H9 (cell line): Measurements from ENCODE around the gene TCEA2. TPM values are rescaled to one million over a fixed set of nuclear protein-coding genes. Genes with fewer than 3 reads are reported as not detected.

ENCODE experiments used
- DNase-seq: peaks from one replicate; pipeline ENCODE4 v3.0.0-alpha.2; 2017
- H2AFZ ChIP-seq: one replicate; pipeline ENCODE4 v1.6.1; 2013; ENCODE audit warnings: mild to moderate bottlenecking, low read length, control low read depth, moderate library complexity
- H2AK5ac ChIP-seq: 2 replicates; pipeline ENCODE4 v1.6.1; 2013; ENCODE audit warnings: low read length, control low read depth, mixed read lengths; ENCODE audit not compliant: insufficient read length
- H2BK120ac ChIP-seq: one replicate; pipeline ENCODE4 v1.6.1; 2013; ENCODE audit warnings: low read depth, mild to moderate bottlenecking, low read length, control low read depth, inconsistent platforms; ENCODE audit not compliant: poor library complexity, severe bottlenecking
- H2BK12ac ChIP-seq: 2 replicates; pipeline ENCODE4 v1.6.1; 2013; ENCODE audit warnings: low read length, control low read depth, mixed read lengths, low read depth; ENCODE audit not compliant: insufficient read length
- H2BK15ac ChIP-seq: 2 replicates; pipeline ENCODE4 v1.6.1; 2013; ENCODE audit warnings: low read depth, low read length, control low read depth
- H2BK20ac ChIP-seq: one replicate; pipeline ENCODE4 v1.6.1; 2013; ENCODE audit warnings: low read depth, mild to moderate bottlenecking, low read length, control low read depth, inconsistent platforms; ENCODE audit not compliant: poor library complexity, severe bottlenecking
- H2BK5ac ChIP-seq: 2 replicates; pipeline ENCODE4 v1.6.1; 2013; ENCODE audit warnings: low read length, control low read depth, mixed read lengths; ENCODE audit not compliant: insufficient read length
- H3K14ac ChIP-seq: 2 replicates; pipeline ENCODE4 v1.6.1; 2013; ENCODE audit warnings: low read length, control low read depth; ENCODE audit not compliant: insufficient read depth
- H3K18ac ChIP-seq: 2 replicates; pipeline ENCODE4 v1.6.1; 2013; ENCODE audit warnings: low read depth, mild to moderate bottlenecking, mixed read lengths, low read length, control low read depth; ENCODE audit not compliant: insufficient read length
- H3K23ac ChIP-seq: 2 replicates; pipeline ENCODE4 v1.6.1; 2013; ENCODE audit warnings: low read length, control low read depth, mixed read lengths, low read depth; ENCODE audit not compliant: insufficient read length
- H3K23me2 ChIP-seq: 2 replicates; pipeline ENCODE4 v1.6.1; 2013; ENCODE audit warnings: low read depth, mild to moderate bottlenecking, mixed read lengths, low read length, control low read depth; ENCODE audit not compliant: insufficient read length, poor library complexity, severe bottlenecking
- H3K27ac ChIP-seq: 2 replicates; pipeline ENCODE4 v1.5.1; 2013; ENCODE audit warnings: low read length, control low read depth, mixed read lengths, low read depth; ENCODE audit not compliant: insufficient read length
- H3K27me3 ChIP-seq: 2 replicates; pipeline ENCODE4 v1.6.1; 2013; ENCODE audit warnings: low read length, control low read depth, inconsistent platforms; ENCODE audit not compliant: insufficient read depth
- H3K4ac ChIP-seq: 2 replicates; pipeline ENCODE4 v1.6.1; 2013; ENCODE audit warnings: low read depth, mild to moderate bottlenecking, control low read depth, inconsistent platforms, low read length, moderate library complexity
- H3K4me1 ChIP-seq: 2 replicates; pipeline ENCODE4 v1.6.1; 2013; ENCODE audit warnings: low read length, control low read depth, inconsistent platforms; ENCODE audit not compliant: insufficient read depth
- H3K4me2 ChIP-seq: 2 replicates; pipeline ENCODE4 v1.6.1; 2013; ENCODE audit warnings: low read length, control low read depth, mixed read lengths; ENCODE audit not compliant: insufficient read length, insufficient read depth
- H3K56ac ChIP-seq: 2 replicates; pipeline ENCODE4 v1.6.1; 2013; ENCODE audit warnings: low read depth, mild to moderate bottlenecking, mixed read lengths, low read length, control low read depth; ENCODE audit not compliant: insufficient read length
- H3K79me1 ChIP-seq: 2 replicates; pipeline ENCODE4 v1.6.1; 2013; ENCODE audit warnings: low read depth, mild to moderate bottlenecking, moderate library complexity, low read length, control low read depth, inconsistent platforms; ENCODE audit not compliant: insufficient read depth, poor library complexity, severe bottlenecking
- H3K79me2 ChIP-seq: 2 replicates; pipeline ENCODE4 v1.6.1; 2013; ENCODE audit warnings: low read length, control low read depth, inconsistent platforms; ENCODE audit not compliant: insufficient read depth
- H3K9ac ChIP-seq: 2 replicates; pipeline ENCODE4 v1.6.1; 2013; ENCODE audit warnings: low read length, control low read depth, mixed read lengths; ENCODE audit not compliant: insufficient read length; ENCODE audit errors: extremely low read depth
- H3K9me3 ChIP-seq: one replicate; pipeline ENCODE4 v1.6.1; 2013; ENCODE audit warnings: low read depth, low read length, inconsistent platforms; ENCODE audit not compliant: control insufficient read depth
- H3T11ph ChIP-seq: one replicate; pipeline ENCODE4 v1.6.1; 2013; ENCODE audit warnings: mild to moderate bottlenecking, low read length, control low read depth, inconsistent platforms
- H4K20me1 ChIP-seq: one replicate; pipeline ENCODE4 v1.6.1; 2013; ENCODE audit not compliant: control insufficient read depth, insufficient read length, insufficient read depth
- H4K5ac ChIP-seq: 2 replicates; pipeline ENCODE4 v1.6.1; 2013; ENCODE audit warnings: low read depth, mild to moderate bottlenecking, mixed read lengths, low read length, control low read depth; ENCODE audit not compliant: insufficient read length
- H4K8ac ChIP-seq: replicated peaks from 2 replicates; pipeline ENCODE4 v1.6.1; 2013; ENCODE audit warnings: low read length, control low read depth, mixed read lengths, low read depth; ENCODE audit not compliant: insufficient read length
- H4K91ac ChIP-seq: 2 replicates; pipeline ENCODE4 v1.6.1; 2013; ENCODE audit warnings: low read depth, mild to moderate bottlenecking, moderate library complexity, mixed read lengths, low read length, control low read depth; ENCODE audit not compliant: insufficient read length
- H3K27ac Mint-ChIP-seq, 3 experiments: 2 replicates in 2 of 3; 3 replicates in 1 of 3; pipeline ENCODE4 v1.8.0; 2020 to 2021; ENCODE audit warnings: mixed read lengths in 3 of 3, mild to moderate bottlenecking in 1 of 3, moderate library complexity in 1 of 3
- H3K27me3 Mint-ChIP-seq: 2 replicates; pipeline ENCODE4 v1.8.0; 2021; ENCODE audit warnings: low read depth, mild to moderate bottlenecking, moderate library complexity, mixed read lengths
- H3K36me3 Mint-ChIP-seq, 3 experiments: 2 replicates in 2 of 3; 3 replicates in 1 of 3; pipeline ENCODE4 v1.8.0; 2020 to 2021; ENCODE audit warnings: low read depth in 3 of 3, mixed read lengths in 3 of 3; ENCODE audit not compliant: insufficient read depth in 1 of 3
- H3K4me1 Mint-ChIP-seq, 2 experiments: 2 replicates each; pipeline ENCODE4 v1.8.0; 2020; ENCODE audit warnings: mixed read lengths in 2 of 2
- H3K4me3 Mint-ChIP-seq, 2 experiments: 2 replicates in 1 of 2; 3 replicates in 1 of 2; pipeline ENCODE4 v1.8.0; 2020 to 2021; ENCODE audit warnings: mild to moderate bottlenecking in 2 of 2, mixed read lengths in 2 of 2, moderate library complexity in 1 of 2
- H3K9me3 Mint-ChIP-seq, 2 experiments: 2 replicates in 1 of 2; 3 replicates in 1 of 2; pipeline ENCODE4 v1.8.0; 2020; ENCODE audit warnings: mild to moderate bottlenecking in 2 of 2, mixed read lengths in 2 of 2, moderate library complexity in 1 of 2
- WGBS: extraction: QIAGEN DNeasy Blood & Tissue Kit; methylation state at CpG from one replicate; pipeline ENCODE4 v1.1.7; 2013; ENCODE audit warnings: missing lambda C conversion rate, low lambda C conversion rate, mixed read lengths; ENCODE audit not compliant: insufficient read length; ENCODE audit errors: extremely low coverage; 5-methylcytosine and 5-hydroxymethylcytosine counted together
- total RNA-seq: library from RNA; stranded (reverse); gene quantifications from 2 replicates; pipeline ENCODE4 v1.2.1, GENCODE V29; 2021
- TF ChIP-seq, protein P1 (sequence below): fragments of 200-600 bp; sonication (generic); conservative IDR thresholded peaks from 3 replicates; pipeline ENCODE4 v1.8.0; 2021; ENCODE audit warnings: antibody characterized with exemption, mild to moderate bottlenecking

The TCEA2 gene
- total RNA-seq, 1 experiment from 2014 or later, result 51.7 TPM

DNA sequence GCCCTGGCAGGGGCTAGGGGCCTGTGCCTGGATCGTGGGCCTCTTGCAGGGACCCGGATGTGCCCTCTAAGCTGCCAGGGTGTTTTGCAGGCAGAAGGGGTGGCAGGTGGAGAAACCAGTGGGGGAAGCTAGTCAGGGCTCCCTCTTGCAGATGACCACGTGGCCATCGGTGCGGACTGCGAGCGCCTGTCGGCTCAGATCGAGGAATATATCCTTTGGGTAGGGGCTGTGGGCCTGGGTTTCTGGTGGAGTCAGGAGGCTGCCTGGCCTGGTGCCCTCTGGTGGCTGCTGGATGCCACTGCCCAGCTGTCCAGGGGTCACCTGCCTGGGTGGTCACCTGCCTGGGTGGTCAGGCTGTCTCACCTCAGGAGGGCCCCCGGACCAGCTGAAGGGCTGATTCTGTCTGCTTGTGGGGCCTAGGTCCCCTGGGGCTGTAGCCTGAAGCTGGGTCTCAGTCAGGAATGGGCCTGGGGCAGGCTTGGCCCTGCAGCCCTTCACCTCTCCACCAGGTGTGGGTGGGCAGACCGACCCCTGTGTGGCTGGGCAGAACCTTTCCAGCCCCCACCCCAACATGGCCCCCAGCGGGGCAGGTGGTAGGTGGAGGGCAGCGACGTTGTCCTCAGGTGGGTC lies 6.7 kb downstream of the TCEA2 start:
- Histone ChIP-seq H2BK12ac (no peak overlapping the region), H4K8ac (no peak overlapping the region), H4K5ac (no peak overlapping the region), H3K4me2 (no peak overlapping the region), H2AFZ (no peak overlapping the region), H4K20me1 (no peaks in the 10 kb centered on the region), H3K23me2 (no peaks in the 10 kb centered on the region), H3K14ac (no peak overlapping the region), H3K79me2 (no peaks in the 10 kb centered on the region), H3K9ac (no peak overlapping the region), H3K27ac (no peak overlapping the region), H3T11ph (no peak overlapping the region), H3K79me1 (no peaks in the 10 kb centered on the region), H4K91ac (no peak overlapping the region), H3K9me3 (no peaks in the 10 kb centered on the region), H3K4ac (no peak overlapping the region), H3K27me3 (no peaks in the 10 kb centered on the region), H2AK5ac (no peak overlapping the region), H2BK20ac (no peak overlapping the region), H3K4me1 (peaks cover 1% of the 10 kb centered on the region; the same call in 1 of the 2 replicates), H2BK5ac (no peak overlapping the region), H2BK120ac (no peak overlapping the region), H3K18ac (no peak overlapping the region), H2BK15ac (no peak overlapping the region), H3K56ac (no peak overlapping the region), H3K23ac (no peak overlapping the region)
- peaks cover 16 to 26% of the 10 kb centered on the region in 2 experiments for H3K4me1 Mint-ChIP-seq
- H3K9me3 Mint-ChIP-seq, result no peaks in the 10 kb centered on the region
- peaks cover 1% of the 10 kb centered on the region for H3K27me3 Mint-ChIP-seq
- peaks cover 0 to 3% (median 0%) of the 10 kb centered on the region in 3 experiments; a peak in 4 of 7 replicates for H3K36me3 Mint-ChIP-seq
- WGBS, result no CpG with 5 or more reads among the region's 14 CpGs
- peak overlapping the region in 1 of 3 experiments; percentile 52; a peak in 1 of 7 replicates for H3K27ac Mint-ChIP-seq
- no peak overlapping the region for H3K4me3 Mint-ChIP-seq
- peak; percentile 82 for DNase-seq
- TF ChIP-seq, protein P1, sequence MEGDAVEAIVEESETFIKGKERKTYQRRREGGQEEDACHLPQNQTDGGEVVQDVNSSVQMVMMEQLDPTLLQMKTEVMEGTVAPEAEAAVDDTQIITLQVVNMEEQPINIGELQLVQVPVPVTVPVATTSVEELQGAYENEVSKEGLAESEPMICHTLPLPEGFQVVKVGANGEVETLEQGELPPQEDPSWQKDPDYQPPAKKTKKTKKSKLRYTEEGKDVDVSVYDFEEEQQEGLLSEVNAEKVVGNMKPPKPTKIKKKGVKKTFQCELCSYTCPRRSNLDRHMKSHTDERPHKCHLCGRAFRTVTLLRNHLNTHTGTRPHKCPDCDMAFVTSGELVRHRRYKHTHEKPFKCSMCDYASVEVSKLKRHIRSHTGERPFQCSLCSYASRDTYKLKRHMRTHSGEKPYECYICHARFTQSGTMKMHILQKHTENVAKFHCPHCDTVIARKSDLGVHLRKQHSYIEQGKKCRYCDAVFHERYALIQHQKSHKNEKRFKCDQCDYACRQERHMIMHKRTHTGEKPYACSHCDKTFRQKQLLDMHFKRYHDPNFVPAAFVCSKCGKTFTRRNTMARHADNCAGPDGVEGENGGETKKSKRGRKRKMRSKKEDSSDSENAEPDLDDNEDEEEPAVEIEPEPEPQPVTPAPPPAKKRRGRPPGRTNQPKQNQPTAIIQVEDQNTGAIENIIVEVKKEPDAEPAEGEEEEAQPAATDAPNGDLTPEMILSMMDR, result peak; percentile 91
